GM19463 (cell line): ENCODE data around the gene SLC36A4.
"Not testable (repeated sequence)": the region's sequence is repeated elsewhere in the genome, so short reads cannot be mapped to it uniquely, and the experiment has no call there.

Experiments
- ATAC-seq: cut with Tn5 transposase; IDR thresholded peaks from one replicate; pipeline ENCODE4 v1.9.1; 2021; ENCODE audit warnings: mild to moderate bottlenecking, moderate library complexity; ENCODE audit not compliant: unreplicated experiment

Gene SLC36A4

DNA sequence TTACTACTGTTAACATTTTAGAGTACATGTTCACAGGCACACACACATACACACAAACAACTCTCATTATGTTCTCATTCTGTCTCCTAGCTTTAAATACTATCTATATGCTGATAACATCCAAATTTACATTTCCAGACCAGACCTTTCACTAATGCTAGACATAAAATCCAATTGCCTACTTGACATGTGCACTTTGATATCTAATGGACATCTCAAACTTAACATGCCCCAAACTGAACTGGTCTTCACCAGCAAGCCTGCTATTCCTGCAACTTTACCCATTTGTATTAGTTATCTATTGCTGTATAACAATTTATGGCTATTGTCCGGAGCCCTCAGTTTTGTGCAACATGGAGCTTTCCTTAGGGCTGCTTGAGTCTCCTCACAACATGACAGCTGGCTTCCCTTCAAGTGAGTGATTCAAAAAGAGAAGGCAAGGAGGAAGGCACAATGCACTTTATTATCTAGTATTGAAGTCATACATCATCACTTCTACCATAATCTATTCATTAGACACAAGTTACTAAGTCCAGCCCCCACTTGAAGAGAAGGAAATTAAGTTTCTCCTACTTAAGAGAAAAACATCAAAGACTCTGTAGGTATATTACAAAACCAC is 3.0 kb downstream of the SLC36A4 start:
- no peak for ATAC-seq

DNA sequence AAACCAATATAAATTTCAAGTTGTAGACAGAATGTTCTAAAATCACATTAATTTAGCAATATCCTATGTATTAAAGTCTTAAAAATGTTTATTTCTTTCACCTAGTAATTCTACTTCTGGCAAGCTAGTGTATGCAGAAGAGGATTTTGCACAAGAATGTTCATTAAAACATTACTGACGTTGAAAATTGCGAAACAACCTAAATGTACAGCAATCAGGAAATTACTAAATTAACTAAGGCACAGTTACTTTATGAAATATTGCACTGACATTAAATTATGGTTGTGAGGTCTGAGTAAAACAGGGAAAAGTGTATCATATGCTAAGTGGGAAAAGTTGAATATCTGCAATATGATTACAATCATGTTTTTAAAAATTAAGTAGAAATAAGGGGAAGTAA is 4.1 kb downstream of the SLC36A4 start:
- ATAC-seq = no peak

DNA sequence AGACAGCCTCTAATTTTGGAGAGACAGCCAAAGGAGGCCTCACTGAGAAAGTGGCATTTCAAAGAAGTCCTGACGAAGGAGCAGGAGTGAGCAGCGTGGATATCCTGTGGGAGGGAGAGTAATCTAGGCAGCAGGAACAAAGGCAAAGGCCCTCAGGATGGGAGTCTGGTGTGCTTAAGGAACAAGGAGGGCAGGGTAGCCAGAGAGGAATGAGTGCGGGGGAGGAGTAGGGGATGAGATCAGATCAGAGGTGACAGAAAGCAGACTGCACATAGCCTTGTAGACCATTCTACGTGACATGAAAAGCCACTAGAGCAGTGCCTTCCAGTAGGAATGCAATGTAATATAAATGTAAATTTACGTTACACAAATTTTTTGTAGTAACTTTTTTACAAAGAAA is 5.6 kb downstream of the SLC36A4 start:
- no peak for ATAC-seq

DNA sequence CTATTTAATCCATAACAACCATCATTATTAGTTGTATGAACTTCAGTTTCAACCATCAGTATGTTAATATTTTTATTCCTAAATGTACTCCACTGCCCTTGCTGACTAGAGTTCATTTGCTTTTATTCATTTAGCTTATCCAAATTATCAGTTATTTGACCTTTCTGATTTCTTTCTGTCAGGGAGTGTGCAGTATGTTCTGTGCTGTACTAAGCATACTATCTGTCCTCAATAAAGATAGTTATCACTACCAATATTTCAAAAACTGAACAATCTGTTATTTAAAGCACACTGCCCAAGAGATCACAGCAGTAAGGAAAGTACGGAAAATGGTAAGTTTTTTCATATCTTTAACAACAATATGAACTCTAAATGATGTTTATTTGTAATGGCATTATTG is 8.3 kb downstream of the SLC36A4 start:
- ATAC-seq = no peak

- no peak for ATAC-seq
These were observed 9.1 kb downstream of the SLC36A4 start for GRCh38 chr11:93188726-93189125.

- no peak for ATAC-seq
These were observed 10.5 kb downstream of the SLC36A4 start for GRCh38 chr11:93187290-93187689.

DNA sequence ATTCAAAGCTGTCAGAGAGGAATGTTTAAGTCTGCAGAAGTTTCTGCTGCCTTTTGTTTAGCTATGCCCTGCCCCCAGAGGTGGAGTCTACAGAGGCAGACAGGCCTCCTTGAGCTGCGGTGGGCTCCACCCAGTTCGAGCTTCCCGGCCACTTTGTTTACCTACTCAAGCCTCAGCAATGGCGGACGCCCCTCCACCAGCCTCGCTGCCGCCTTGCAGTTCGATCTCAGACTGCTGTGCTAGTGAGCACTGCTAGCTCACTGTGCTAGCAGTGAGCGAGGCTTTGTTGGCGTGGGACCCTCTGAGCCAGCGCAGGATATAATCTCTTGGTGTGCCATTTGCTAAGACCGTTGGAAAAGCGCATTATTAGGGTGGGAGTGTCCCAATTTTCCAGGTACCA is 19.9 kb downstream of the SLC36A4 start:
- not testable (repeated sequence) for ATAC-seq

DNA sequence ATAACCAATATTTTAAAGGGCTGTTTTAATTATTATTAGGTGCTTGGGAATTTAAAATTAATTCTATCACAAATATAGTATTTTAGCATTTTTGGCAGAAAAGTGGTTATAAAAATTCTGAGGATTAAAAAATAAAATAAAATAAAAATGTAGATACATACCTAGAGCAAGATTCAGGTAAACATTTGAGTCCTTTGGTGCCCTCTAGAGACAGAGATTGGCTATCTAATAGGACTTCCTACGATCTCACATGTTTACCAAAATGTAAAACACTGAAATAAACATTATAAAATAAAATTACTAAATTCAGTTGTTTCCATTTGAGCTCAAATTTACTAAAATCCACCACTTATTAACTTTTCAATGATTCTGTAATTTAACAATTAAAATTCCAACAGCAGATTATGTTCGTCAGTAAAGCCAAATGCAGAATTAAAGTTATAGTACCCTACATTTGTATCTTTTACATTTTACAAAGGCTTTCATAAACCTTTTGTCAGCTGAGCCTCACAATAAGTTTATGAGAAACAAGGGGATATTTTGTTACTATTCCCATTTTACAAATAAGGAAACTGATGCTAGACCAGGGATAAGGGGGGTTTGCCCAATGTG is 27.7 kb downstream of the SLC36A4 start:
- ATAC-seq = no peak

- ATAC-seq = no peak
These were observed 28.6 kb downstream of the SLC36A4 start for GRCh38 chr11:93169143-93169542.

GRCh38 chr11:93166862-93167261 is 30.9 kb downstream of the SLC36A4 start:
- peak; percentile 71 for ATAC-seq

- no peak for ATAC-seq
These were observed 31.6 kb downstream of the SLC36A4 start for GRCh38 chr11:93166194-93166593.

DNA sequence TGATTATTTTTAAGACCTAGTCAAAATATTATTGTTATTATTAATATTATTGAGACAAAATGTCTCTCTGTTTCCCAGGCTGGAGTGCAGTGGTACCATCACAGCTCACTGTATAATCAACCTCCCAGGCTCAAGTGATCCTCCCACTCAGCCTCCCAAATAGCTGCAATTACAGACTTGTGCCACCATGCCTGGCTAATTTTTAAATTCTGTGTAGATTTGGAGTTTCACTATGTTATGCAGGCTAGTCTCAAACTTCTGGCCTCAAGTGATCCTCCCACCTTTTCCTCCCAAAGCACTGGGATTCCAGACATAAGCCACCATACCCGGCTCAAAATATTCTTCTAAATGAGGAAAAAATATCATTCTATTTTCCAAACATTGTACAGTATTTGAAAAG is 37.0 kb downstream of the SLC36A4 start:
- no peak for ATAC-seq

- no peak for ATAC-seq
These were observed 37.6 kb downstream of the SLC36A4 start for GRCh38 chr11:93160156-93160555.

DNA sequence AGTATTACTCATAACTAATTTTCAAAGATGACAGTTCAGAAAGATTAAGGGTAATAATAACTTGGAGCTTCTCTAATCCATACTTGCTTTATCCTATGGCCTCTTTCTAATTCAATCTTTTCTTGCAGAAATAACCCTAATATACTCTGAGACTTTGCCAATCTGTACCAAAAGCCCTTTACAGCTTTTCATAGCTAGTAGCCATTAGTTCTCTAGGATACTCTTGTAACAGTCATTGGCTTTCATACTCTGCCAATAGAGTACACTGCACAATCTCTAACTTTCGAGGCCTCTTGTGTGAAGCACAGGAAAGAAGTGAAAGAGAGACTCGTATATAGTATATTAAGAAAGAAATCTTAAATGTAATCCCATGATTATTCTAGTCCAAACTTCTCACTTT is 38.1 kb downstream of the SLC36A4 start:
- no peak for ATAC-seq

DNA sequence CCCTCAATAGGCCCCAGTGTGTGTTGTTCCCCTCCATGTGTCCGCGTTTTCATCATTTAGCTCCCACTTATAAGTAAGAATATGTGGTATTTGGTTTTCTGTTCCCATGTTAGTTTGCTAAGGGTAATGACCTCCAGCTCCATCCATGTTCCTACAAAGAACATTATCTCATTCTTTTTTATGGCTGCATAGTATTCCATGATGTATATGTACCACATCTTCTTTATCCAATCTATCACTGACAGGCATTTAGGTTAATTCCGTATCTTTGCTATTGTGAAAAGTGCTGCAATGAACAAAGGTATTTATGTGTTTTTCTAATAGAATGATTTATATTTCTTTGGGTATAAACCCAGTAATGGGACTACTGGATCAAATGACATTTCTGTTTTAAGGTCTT is 42.1 kb downstream of the SLC36A4 start:
- ATAC-seq = no peak

- ATAC-seq = no peak
These were observed 52.3 kb downstream of the SLC36A4 start for GRCh38 chr11:93145390-93145915.

GRCh38 chr11:93143800-93144199 is 54.0 kb downstream of the SLC36A4 start:
- peak; percentile 71 for ATAC-seq

DNA sequence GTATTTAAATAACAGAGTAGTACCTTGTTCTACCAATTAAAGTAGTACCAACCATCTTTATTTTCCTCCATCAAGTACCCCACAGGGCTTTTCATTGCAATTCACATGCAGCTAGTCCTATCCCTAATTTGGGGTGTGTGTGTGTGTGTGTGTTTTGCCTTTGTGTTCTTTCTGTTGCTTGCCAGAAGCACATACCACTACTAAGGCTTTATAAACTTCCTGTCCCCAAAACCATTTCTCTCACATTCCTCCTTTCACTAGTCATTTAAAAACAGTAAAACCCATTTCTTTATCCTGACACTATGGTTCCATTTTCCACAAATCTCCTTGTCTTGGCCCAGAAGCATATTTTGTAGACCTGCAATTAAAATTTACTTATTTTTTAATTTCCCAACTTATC is 54.6 kb downstream of the SLC36A4 start:
- no peak for ATAC-seq

DNA sequence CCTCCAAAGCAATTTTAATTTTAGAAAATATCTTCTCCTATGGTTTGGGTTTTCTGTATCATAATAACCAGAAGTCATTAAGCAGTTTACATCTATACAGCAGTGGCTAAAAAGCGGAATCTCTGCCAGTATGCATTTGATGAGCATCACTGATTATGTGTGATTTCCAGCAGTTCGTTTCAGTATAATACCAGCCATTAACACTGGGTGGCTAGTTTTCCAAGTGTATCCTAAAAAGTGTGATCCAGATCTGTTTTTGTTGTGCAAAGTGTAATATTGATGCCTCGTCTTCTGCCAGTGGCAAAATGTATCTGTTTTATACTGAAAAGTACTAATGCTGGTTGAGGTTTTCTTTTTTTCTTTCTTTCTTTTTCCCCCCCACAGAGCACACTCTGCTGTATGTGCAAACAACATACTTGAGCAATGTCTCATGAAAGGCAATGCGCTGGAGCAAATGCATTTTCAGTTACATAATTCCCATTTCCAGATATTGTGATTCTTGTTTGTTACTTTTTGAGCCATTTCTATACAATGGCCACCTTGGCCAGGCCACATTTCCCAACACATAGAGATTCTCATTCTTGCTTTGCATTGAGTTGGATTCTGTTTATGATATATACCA is 64.2 kb downstream of the SLC36A4 start:
- no peak for ATAC-seq

- no peak for ATAC-seq
These were observed 65.0 kb downstream of the SLC36A4 start for GRCh38 chr11:93132836-93133235.

GRCh38 chr11:93131709-93132108 is 66.1 kb downstream of the SLC36A4 start:
- no peak for ATAC-seq

GRCh38 chr11:93128574-93128973 is 69.2 kb downstream of the SLC36A4 start:
- ATAC-seq = no peak
